ENCODE data around the gene SMIM10L2A.
"Not testable (repeated sequence)": the region's sequence is repeated elsewhere in the genome, so short reads cannot be mapped to it uniquely, and the experiment has no call there.

The SMIM10L2A gene

DNA sequence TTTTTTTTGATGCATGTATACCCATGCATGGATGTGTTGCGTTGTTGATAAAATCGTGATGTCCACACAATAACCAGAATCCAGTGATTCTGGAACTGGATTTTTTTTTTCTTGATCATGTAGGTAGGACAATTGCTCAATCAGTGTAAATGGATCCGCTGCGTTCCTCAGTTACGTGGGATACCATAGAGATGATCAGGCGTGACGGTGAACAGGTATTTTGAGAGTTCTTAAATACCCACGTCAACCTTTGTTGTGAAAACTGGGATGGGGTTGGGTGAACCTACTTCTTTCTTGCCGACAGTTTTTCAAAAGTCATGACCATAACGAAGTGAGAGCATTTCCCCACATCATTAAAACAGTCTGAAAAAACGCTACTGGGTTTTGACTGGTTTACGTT, 913 bp upstream of the SMIM10L2A start:
- H3K27ac ChIP-seq = no peak overlapping the region
- H3K4me3 ChIP-seq = no peak overlapping the region

DNA sequence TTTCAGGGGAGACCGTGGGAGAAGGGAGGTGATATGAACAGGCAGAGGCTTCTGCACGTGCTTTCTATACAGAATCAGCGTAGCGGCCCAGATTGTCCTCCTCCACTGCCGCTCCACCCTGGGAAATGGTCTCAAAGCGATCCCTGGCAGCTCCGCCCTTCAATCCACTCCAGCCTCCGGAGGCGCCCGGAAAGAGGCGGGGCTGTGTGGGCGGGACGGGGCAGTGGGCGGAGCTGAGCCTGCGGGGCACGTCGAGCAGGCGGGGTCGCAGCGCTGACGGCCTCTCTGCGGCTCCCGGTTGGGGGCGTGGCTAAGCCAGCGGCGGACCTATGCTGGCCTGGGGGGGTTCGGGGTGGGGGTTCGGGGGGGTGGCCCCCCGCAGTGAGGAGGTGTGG, 210 bp upstream of the SMIM10L2A start:
- Histone ChIP-seq H3K4me3 (peak overlapping the region; percentile 39 to 55 (median 43)), H3K27ac (peak overlapping the region in 2 of 21 experiments; percentile 7 to 23)

DNA sequence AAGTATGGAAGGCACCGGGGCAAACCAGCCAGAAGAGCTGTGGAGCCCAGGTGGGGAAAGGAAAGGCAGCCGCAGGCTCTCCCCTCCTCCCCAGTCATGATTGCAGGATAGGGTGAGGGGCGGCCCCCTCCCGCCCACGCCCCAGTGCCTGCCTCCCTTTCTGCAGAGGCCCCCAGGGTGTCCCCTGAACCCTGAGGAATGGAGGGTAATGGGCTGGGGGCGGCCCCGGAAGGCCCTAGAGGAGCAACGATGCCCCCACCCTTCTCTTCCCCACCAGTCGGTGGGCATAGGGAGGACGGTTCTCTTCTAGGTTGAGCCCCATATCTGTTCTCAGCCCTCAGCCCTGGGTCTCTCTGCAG, 1.0 kb downstream of the SMIM10L2A start:
- H3K4me3 ChIP-seq = peak overlapping the region in 1 of 7 experiments; percentile 55
- peak overlapping the region in 1 of 21 experiments; percentile 32 for H3K27ac ChIP-seq

GRCh38 chrX:135423173-135423864, 1.6 kb downstream of the SMIM10L2A start:
- not testable (repeated sequence) for H3K4me3 ChIP-seq, H3K27ac ChIP-seq

DNA sequence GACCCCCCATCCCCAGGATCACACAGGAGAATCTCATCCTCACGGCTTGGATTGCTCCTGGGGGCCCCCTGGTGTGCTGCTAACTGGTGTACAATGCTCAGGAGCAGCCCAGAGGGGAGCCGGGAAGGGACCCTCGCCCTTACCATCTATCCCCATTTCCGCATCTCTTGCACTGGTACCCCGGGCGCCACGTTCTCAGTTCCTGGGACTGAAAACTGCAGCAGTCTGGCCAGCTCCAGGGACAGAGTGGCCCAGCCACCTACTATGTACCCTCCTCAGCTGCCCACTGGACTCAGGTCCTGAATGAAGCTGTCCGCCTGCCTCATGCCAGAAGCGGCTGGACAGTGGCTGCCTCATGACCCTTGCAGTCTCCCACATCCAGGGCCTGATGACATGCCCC, 2.7 kb downstream of the SMIM10L2A start:
- Histone ChIP-seq H3K4me3 (no peak overlapping the region), H3K27ac (no peak overlapping the region)

GRCh38 chrX:135425026-135425965, 3.6 kb downstream of the SMIM10L2A start:
- no peak overlapping the region for H3K27ac ChIP-seq
- no peak overlapping the region for H3K4me3 ChIP-seq

GRCh38 chrX:135429429-135429828, 7.7 kb downstream of the SMIM10L2A start:
- H3K4me3 ChIP-seq = no peak overlapping the region
- H3K27ac ChIP-seq = no peak overlapping the region

DNA sequence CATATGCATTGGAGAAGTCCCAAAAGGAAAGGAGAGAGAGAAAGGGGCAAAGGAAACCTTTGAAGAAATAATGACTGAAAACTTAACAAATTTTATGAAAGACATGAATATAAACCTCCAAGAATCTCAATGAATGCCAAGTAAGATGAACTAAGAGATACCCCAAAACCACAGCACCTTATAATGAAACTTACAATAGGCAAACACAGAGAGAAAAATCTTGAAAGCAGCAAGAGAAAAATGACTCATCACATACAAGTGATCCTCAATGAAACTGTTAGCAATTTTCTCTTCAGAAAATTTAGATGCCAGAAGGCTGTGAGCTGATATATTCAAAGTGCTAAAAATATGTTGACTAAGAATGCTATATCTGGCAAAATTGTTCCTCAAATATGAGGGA, 10.1 kb downstream of the SMIM10L2A start:
- Histone ChIP-seq H3K4me3 (no peak overlapping the region), H3K27ac (no peak overlapping the region)

DNA sequence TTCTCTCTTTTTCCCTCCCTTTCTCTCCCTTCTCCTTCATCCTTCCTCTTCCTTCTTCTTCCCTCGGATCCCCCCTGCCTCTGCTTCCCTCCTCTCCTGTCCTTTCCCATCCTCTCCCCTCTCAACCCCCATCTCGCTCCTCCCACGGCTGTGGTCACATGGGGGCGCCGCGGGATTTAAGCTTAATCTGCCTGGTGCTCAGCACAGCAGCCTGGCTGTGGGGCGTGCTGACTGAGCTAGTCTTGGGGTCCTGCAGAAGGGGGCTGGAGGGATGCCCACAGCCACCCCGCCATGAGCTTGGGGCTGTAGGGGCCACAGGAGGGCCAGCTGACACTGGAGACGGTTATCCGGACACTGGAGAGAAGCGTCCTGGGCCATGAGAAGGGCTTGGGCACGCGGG, 10.7 kb downstream of the SMIM10L2A start:
- H3K4me3 ChIP-seq = no peak overlapping the region
- H3K27ac ChIP-seq = no peak overlapping the region

- H3K4me3 ChIP-seq = no peak overlapping the region
- H3K27ac ChIP-seq = no peak overlapping the region
Observed at GRCh38 chrX:135432881-135433521, 11.3 kb downstream of the SMIM10L2A start.

GRCh38 chrX:135433531-135434257, 11.9 kb downstream of the SMIM10L2A start:
- no peak overlapping the region for H3K27ac ChIP-seq
- no peak overlapping the region for H3K4me3 ChIP-seq

DNA sequence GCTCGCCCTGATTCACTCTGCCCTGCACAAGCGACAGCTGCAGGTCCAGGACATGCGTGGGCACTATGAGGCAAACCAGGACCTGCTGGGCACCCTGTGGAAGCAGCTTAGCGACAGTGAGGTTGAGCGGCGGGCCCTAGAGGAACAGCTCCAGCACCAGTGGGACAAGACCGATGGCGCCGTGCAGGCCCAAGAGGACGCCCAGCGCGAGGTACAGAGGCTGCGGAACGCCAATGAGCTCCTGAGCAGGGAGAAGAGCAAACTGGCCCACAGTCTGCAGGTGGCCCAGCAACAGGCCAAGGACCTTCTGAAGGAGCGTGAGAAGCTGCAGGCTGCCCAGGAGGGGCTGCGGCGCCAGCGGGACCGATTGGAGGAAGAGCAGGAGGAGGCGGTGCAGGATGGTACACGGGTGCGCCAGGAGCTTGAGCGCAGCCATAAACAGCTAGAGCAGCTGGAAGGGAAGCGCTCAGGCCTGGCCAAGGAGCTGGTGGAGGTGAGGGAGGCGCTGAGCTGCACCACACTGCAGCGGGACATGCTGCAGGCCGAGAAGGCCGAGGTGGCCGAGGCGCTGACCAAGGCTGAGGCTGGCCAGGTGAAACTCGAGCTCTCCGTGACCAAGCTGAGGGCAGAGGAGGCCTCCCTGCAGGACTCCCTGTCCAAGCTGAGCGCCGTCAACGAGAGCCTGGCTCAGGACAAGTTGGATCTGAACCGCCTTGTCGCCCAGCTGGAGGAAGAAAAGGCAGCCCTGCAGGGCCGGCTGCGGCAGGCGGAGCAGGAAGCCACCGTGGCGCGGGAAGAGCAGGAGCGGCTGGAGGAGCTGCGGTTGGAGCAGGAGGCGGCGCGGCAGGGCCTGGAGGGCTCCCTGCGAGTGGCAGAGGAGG, 12.8 kb downstream of the SMIM10L2A start:
- Histone ChIP-seq H3K4me3 (no peak overlapping the region), H3K27ac (no peak overlapping the region)

DNA sequence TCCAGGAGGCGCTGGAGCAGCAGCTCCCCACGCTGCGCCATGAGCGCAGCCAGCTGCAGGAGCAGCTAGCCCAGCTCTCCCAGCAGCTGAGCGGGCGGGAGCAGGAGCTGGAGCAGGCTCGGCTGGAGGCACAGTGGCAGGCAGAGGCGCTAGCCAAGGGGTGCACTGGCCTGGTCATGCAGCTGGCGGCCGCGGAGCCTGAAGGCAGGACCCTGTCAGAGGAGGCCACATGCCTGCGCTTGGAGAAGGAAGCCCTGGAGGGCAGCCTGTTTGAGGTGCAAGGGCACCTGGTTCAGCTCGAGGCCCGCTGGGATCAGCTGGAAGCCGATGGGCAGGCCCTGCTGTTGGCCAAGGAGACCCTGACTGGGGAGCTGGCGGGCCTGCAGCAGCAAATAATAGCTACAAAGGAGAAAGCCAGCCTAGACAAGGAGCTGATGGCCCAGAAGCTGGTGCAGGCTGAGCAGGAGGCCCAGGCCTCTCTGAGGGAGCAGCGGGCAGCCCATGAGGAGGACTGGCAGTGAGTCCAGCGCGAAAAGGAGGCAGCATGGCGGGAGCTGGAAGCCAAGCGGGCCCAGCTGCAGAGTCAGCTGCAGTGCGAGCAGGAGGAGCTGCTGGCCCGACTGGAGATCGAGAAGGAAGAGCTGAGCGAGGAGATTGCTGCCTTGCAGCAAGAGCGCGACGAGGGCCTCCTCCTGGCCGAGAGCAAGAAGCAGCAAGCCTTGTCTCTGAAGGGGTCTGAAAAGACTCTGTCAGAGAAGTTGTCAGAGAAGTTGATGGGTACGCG, 13.6 kb downstream of the SMIM10L2A start:
- H3K4me3 ChIP-seq = no peak overlapping the region

GRCh38 chrX:135435933-135436332, 14.2 kb downstream of the SMIM10L2A start:
- H3K27ac ChIP-seq = no peak overlapping the region
- H3K4me3 ChIP-seq = no peak overlapping the region

More for the DNA sequence above, 13.6 kb downstream of the SMIM10L2A start:
- H3K27ac ChIP-seq = no peak overlapping the region

DNA sequence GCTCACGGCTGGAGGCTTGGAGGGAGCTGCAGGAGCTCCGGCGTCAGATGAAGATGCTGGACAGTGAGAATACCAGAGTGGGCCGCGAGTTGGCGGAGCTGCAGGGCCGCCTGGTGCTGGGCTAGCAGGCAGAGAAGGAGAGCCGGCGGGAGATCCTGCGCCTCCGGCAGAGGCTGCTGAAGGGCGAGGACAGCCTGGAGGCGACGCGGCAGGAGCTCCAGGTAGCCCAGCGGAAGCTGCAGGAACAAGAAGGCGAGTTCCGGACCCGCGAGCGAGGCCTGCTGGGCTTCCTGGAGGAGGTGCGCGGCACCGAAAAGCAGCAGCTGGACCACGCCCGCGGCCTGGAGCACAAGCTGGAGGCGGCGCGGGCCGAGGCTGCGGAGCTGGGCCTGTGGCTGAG, 14.7 kb downstream of the SMIM10L2A start:
- no peak overlapping the region for H3K27ac ChIP-seq
- no peak overlapping the region for H3K4me3 ChIP-seq

DNA sequence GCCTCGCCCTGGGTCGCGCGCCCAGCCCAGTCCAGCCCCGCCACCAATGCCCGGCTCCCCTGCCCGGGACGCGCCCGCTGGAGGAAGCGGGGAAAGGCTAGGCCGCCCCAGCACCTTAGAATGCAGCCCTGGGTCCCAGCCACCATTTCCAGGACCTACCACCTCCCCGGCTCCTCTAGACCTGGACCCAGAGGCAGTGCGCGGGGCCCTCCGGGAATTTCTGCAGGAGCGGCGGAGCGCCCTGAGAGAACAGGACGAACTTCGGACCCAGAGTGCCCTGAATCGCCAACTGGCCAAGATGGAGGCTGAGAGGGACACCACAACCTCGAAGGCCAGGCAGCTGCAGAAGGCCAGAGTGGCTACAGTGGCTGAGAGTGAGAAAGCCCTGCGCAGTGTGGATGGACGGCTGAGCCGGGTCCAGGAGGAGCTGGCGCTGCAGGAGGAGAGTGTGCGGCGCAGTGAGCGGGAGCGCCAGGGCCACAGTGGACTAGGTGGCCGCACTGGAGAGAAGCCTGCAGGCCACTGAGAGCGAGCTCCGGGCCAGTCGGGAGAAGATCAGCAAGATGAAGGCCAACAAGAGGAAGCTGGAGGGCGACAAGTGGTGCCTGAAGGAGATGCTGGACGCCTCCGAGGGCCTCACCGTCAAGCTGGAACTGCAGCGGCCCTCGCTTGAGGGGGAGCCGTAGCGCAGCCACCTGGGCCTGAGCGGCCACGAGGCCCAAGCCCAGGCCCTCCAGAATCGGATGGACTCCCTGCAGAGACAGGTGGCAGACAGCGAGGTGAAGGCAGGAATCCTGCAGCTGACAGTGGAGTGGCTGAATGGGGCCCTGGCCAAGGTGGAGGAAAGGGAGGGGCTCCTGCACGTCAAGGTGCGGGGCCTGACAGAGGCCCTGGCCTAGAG, 15.5 kb downstream of the SMIM10L2A start:
- Histone ChIP-seq H3K4me3 (no peak overlapping the region), H3K27ac (no peak overlapping the region)
